KG1 (cell line): Measurements from ENCODE around the gene RGS7.

Experiments
- DNase-seq: peaks from one replicate; lab custom pipeline; 2025; lab: John Stamatoyannopoulos, UW

The RGS7 gene

DNA sequence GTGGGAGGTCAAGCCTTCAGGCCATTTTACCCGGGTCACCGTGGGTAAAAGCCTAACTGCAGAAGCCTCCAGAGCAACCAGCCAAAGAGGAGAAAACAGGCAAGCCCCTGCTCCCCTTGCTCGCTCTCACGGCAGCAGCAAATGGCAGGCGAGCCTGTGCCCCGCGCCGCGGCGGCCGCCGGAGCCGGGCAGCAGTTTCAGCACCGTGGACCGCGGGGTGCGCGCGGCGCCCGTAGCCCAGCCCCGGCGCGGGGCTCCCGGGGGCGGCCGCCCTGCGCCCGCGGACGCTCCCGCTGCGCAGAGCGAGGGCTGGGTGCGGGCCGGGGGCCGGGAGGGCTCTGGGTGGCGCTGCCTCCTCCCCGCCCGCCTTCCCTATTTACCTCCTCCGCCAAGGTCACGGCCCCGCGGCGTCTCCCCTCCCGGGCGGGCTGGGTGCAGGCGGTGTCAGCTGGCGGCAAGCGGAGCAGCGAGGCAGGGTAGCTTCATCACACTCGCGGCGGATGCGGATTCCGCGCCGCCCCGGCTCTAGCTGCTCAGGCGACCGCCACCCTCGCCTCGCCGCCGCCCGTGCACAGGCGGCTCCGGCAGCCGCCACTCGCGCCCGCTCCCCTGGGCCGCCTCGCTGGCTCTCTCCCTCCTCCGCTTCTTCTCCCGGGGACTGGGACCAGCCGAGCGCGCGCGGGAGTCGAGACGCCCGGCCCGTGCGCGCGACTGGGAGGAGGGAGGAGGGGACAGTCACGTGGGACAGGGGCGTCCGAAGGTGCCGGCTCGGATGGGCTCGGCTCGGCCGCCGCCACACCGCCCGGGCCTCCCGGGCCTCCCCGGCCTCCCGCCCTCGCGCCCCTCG, at the start of gene RGS7:
Gene RGS7 (minus strand): TSS at position 687 of the 847 bp plus-strand sequence.
- DNase-seq = no peak

- no peak for DNase-seq
Observed at GRCh38 chr1:241406421-241406820, 49.4 kb upstream of the RGS7 start.

GRCh38 chr1:241401156-241401555, 44.2 kb upstream of the RGS7 start:
- DNase-seq = no peak

- DNase-seq = no peak
Observed at GRCh38 chr1:241396747-241397681, 40.0 kb upstream of the RGS7 start.

DNA sequence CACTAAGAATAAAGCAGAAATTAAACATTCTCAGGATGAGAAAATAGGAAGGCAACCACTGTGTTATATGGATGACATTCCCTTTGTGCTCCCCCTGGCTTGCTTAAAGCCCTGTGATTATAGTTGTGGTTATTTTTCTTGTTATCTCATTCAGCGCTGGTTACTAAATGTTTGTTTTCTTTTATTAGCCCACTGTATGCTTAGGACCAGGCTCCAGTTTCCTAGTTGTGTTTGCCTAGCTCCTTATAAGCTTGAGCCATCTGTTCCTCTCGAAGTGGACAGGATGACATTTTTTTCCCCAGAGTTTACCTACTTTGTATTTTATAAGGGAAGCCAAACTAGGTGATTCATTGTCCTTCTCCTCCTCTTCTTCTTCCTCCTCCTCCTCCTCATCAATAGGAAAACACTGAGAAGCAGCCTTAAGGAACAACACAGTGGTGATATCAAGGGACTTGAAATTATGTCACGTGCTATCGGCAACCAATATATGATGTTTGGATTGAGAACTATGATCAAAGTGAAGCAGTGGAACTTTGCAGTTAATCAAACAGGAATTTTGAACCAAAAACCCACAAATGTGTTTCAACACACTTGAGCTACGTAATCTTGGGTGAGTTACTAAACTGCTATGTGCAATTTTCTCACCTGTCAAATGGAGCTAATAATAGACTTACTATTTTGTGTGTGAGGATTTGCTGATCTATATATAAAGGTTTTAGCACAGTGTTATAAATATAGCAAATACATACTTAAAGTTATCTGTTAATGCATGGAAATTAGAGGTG, 35.1 kb upstream of the RGS7 start:
- DNase-seq = no peak

DNA sequence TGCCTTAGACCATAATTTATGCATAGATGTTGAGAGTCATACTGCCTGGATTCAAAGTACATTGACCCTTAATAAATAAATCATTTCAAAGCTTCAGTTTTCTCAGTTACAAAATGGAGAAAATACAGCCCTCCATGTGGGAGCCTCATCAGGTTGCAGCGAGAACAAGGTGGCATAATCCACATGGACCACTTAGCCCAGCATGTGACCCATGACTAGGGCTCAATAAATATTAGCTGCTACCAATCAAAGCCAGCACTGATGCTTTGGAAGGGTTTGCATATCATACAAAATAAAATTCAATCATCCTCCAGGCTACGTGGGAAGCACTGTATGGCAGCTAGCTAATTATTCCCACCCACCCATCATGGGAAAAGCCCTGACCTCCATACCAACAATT, 33.5 kb upstream of the RGS7 start:
- no peak for DNase-seq

DNA sequence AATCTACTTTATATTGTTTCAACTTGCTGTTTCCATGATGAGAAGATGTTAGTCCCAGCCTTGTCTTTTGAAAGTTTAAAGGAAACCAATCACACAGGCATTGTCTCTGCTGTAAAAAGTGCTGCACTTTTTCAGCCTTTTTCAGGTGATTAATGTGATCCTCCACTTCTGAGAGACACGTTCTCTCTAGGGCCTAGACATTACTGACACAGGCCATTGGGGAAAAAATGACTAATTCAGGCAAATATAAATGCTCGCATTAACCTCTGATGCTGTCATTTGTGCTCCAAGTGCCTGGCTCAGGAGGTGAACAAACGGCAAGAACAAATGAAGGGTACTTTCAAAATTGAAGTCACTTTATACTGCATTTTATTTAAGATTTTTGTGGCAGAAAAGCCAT, 32.4 kb upstream of the RGS7 start:
- DNase-seq = no peak

- no peak for DNase-seq
Observed at GRCh38 chr1:241387216-241387615, 30.2 kb upstream of the RGS7 start.

DNA sequence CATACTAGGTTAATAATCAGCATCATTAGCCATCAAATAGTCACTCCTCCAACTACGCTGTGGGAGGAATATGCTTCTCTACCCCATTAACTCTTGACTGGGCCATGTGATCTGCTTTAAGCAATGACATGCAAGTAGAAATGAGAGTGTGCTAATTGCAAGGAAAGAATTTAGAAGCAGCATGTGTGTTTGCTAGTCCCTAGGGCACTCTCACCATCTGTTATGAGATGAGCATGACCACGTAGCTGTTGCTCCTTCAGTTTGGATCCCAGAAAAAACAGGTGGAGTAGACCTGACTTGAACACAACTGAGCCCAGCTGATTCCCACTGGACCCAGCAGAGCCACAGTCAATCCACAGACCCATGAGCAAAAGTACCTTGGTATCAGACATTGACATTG, 19.7 kb upstream of the RGS7 start:
- DNase-seq = no peak

DNA sequence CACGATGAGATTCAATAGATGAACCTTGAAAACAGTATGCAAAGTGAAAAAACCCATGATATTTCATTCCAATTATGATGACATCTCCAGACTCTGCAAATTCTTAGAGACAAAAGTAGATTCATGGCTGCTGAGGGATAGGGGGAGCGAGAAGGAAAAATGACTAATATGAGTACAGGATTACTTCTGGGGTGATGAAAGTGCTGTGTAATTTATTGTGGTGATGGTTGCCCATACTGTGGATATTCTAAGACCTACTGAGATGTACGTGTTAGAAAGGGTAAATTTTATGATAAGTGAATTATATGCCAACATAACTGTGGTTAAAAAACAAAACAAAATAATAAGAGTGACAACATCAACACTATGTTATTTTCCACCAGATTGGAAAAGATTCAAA, 18.9 kb upstream of the RGS7 start:
- no peak for DNase-seq

- DNase-seq = no peak
Observed at GRCh38 chr1:241366196-241366595, 9.2 kb upstream of the RGS7 start.

DNA sequence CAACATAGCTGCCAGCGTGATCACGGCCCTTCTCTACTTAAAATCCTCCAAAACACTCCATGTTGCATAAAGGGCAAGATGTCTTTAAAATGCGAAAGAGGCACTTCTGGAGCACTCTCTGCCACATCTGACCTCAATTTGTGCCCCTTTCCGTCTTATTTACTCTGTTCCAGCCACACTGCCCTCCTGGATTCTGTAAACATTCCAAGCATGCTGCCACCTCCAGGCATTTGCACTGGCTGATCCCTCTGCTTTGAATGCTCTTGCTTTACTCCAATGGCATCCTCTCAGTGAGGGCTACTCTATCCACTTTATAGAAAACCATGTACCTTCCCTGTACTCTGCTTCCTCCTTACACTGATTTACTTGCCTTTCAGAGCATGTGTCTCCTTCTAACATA, 5.3 kb upstream of the RGS7 start:
- DNase-seq = no peak

GRCh38 chr1:241357366-241358340, 648 bp upstream of the RGS7 start:
- no peak for DNase-seq

DNA sequence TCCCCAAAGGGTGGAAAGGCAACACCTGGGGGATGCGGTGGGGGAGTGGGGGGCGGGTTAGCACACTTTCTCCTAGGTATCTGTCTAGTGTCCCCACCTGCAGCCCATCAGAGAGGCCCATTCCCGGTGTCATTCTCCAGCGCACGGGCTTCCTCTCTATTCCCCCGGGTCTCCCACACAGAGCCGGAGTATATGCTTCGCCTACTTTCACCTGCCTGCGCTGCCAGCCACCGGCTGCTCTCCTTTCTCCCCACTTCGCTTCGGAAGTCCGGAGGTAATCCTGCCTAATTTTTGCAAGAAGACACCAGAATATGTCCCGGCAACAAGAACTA, 852 bp downstream of the RGS7 start:
- DNase-seq = no peak

- DNase-seq = no peak
Observed at GRCh38 chr1:241355311-241356010, 1.5 kb downstream of the RGS7 start.

GRCh38 chr1:241352401-241352800, 4.6 kb downstream of the RGS7 start:
- DNase-seq = no peak

DNA sequence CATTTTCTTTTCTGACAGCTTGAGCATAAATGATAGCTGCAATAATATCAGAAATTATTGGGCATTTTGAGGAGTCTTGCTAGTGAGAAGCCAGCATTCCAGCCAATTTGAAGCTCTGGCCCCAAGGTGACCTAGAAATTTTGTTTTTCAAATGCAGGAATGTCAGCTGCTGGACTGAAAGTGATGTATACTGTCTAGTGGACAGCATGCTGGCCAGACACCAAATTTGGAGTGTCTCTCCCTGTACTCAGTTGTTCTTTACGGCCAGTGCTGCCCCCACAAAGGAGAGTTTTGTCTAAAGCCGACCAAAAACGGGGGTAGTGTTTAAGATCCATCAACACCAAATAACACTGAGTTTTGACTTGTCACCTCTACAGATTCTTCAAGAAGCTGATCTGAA, 5.2 kb downstream of the RGS7 start:
- DNase-seq = no peak

DNA sequence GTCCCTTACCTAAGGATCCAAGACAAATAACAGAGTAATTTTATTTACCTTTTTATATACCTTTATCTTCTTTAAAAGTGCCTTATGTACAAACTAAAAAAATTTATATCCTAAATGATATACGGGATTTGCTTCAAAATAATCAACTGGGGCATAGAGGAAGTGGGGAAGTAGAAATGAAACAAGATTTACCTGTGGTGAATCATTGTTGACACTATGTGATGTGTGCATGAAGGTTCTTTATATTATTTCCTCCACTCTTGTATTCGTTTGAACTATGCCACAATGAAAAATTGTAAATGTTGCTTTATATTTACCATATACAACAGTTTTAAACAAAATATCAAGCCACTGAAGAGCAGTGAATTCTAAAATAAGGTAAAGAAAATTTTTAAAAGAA, 13.0 kb downstream of the RGS7 start:
- DNase-seq = no peak

DNA sequence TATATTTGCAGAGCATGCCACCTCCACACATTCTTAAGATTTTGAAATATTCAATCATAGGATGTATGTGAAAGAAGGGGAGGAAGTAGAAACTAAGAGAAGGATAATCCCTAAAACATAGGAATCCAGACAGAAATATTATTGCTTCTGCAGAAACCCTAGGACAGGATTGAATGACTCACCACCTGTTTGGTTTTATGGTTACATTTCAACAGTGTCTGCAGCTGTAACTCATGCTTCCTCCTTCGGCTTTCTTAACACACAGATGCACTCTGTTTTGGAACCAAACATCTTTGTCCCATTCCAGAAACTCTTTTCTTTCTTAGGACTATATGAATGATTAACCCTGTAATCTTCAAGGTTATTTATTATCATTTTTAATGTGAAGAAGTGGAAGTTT, 20.7 kb downstream of the RGS7 start:
- no peak for DNase-seq

DNA sequence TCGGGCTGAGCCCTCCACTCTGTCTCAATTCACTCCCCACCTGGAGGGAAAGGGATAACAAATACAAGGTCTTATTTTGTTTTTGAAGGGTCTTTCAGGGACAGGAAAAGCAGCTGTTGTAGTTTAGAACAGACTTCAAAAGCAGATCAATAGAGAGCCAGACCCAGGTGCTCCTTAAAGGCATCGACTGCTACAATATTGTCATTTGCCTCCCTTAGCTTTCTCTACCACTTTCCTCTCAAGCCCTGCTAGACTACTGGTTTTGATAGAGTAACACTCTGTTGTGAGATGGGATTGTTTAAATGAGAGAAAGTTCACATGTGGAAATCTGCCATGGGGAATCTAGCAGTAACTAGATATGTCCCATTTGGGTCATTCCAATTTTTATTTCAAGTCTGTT, 24.0 kb downstream of the RGS7 start:
- DNase-seq = no peak

DNA sequence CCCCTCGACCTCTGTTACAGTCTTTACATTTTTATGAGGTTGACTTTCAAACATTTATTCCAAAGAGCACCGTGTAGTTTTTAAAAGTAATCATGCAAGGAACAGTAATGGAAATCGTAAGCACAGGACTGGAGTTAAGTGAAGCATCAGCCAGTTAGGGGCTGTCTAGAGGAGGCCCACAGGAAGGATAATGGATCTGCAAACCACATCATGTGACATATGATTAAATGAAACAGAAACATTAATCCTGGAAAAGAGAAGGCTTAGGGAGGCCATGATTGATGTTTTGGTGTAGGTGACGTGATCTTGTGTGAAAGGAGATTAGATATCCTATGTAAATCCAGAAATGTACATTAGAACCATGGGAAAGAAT, 25.0 kb downstream of the RGS7 start:
- no peak for DNase-seq
